NCI-H2107 (cell line): Measurements from ENCODE around the gene VASP.

Experiments used
- DNase-seq: peaks from one replicate; lab custom pipeline; 2025; lab: John Stamatoyannopoulos, UW

VASP gene

DNA sequence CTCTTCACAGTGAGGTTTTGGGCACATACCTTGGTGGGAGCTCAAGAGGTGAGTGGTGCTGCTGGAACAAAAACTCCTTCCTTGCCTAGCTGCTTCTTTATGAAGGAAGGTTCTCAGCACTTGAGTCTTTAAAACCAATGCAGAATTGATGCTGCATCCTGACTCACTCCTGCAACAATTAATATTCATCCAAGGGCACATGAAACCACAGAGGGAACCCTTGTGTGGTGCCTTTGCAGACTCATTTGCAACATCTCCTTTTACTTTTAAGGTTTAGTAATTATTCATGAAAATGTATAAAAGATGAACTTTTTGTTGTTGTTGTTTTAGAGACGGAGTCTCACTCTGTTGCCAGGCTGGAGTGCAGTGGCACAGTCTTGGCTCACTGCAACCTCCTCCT is 47.2 kb downstream of the VASP start:
- no peak for DNase-seq

DNA sequence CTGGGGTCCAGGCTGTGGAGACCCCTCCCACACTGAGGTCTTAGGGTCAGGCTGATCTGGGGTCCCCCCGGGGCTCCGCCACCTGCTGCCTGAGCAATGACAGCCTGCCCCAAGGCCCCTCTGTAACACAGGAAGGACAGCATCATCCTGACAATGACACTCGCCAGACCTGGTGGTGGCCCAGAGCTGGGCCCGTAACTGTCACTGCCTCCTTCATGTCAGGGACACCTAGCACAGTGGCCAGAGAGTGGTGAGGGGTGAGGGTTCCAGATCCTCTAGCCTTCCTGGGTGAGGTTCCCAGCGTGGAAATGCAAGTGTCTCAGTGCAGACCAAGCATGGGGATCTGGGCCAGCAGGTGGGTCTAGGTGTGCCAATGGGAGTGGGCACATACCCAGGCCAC is 49.6 kb downstream of the VASP start:
- no peak for DNase-seq

DNA sequence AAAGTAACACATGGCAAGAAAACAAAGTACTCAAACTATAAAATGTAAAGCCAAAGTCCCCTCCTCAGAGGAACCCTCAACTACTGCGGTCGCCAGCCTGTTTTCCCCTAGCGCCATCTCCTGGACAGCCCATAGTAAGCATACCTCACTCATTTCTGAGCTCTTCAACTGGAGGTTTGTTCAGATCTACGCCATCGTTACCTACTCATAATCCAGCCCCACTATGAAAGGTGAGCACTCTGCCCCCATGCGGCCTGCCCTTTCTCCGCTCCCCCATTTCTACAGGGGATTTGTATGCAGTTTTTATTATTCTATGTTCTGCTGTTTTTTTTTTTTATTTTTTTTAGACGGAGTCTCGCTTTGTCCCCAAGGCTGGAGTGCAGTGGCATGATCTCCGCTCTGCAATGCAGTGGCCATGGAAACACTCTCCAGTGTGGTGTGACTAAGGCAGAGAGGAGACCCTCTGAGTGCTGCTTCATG is 51.2 kb downstream of the VASP start:
- no peak for DNase-seq

DNA sequence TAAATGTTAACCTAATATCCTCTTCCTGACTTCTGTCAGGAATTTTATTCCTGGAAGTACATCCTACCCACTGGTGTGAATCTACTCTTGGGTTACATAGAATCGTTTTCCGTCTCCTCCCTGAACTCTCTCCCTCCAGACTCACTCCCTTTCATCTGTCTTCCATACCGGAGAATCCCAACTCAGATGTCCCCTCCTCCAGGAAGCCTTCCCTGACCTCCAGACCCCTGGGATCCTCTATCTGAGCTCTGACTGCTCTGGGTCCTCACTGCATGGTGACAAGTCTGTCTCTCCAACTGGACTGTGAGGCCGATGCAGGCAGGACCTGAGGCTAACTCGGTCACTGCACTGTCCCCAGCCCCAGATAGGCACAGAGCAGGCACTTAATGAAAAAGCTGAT is 52.8 kb downstream of the VASP start:
- DNase-seq = no peak

DNA sequence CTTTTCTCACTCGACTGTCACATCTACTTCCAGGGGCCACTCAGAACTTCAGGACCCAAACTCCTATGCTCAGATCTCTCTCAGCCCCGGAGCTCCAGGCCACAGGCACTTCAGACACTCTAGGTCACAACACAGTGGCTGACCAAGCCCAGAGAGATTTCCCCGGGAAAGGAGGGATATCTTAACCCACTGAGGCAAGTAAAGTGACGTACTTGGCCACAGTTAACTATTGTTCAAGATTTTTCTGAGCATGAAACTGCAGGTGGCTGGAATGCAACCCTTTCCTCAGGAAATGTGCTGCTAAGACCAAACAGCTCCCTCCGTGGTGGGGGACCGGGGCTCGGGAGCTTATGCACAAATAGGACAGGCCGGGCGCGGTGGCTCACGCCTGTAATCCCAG is 53.4 kb downstream of the VASP start:
- DNase-seq = no peak

DNA sequence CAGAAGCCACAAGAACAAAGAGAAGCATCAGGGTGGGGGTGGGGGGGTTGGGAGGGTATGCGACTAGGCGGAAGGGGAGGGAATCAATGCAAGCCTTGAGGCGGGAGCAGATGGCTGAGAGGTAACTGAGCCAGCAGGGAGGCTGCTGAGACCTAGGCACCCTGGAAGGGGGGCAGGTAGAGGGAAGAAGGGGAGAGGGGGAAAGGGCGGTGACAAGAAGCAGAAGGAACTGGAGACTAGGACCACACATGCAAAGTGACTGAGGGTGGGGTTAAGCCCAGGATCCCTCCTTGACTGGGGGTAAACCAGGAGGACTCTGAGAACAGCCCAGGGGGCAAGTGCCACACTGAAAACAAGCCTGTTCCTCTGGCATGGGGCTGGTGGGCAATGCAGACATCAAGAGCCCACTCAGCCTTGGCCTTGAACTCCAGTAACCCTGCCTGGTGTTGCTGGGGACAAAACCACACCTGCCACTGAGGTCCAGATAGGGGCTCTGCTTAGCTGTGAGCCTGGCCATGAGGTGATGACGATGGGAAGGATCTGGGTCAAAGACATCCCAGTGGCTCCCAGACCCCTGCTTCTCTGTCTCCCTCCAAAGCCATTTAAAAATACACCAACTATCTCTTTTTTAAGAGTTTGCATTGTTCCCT is 57.0 kb downstream of the VASP start:
- DNase-seq = no peak

DNA sequence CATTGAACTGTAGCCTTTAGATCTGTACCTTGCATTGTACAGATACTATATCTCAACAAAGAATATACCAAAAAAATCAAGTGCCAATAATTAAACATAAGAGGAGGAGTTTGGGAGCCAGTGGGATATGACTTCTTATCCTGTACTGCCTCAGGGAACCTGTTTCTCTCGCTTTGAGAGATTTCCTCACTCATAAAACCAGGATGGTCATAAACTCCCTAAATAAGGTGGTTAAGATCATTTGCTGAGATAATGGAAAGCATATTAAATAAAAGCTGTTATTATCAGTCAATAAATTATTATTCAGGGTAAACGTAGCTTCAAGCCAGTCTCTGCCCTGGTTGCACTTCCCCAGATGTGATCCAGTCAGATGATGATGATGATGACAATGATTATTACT is 60.3 kb downstream of the VASP start:
- no peak for DNase-seq

DNA sequence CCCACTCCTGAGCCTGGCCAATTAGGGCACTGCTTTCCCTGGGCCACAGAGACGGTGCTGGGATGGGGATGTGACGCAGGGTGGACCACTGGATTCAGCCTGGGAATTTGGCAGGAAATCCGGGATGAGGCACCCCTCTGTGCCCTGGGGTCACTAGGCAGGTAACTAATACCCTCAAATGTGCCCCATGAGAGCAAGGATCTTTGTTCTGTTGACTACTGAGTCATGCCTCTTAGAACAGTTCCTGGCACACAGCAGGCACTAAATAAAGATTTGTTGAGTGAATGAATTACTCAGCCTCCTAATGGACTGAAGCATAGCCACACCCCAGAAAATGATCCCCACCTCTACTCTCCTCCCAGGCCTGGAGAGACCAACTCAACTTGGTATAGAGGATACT is 61.5 kb downstream of the VASP start:
- DNase-seq = no peak

DNA sequence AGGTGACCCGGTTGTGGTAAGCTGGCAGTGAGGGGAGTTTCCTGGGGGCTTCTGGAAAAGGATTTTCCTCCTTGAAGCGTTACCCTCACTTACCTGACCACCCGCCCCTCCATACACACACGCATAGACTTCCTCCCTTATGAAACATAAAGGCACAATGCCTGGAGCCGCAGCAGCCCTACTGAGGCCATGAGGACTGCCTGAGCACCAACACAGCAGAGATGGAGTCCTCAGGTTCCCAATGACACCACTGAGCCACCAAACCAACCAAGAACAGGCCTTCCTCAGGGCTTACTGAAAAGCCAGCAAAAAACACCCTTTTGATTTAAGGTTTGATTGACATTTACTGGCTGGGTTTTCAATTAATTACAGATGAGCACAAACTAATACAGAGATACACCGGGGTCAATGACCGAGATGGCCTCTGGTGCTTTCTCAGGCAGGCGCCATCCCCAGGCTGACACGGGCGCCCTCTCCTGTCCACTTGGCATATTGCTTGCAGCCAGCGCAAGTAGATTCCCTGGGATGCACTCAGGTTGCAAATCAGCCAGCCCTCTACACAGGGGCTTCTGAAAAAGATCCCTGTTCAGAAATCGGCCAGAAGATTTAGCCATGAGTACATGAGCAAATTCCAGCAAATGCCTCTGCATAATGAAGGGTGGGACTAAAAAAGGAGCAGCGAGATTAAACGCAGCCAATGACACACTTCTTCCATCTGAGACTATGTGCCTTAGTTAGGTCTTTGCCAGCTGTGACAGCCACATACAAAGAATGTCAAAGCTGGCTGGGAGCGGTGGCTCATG is 62.5 kb downstream of the VASP start:
- DNase-seq = no peak

DNA sequence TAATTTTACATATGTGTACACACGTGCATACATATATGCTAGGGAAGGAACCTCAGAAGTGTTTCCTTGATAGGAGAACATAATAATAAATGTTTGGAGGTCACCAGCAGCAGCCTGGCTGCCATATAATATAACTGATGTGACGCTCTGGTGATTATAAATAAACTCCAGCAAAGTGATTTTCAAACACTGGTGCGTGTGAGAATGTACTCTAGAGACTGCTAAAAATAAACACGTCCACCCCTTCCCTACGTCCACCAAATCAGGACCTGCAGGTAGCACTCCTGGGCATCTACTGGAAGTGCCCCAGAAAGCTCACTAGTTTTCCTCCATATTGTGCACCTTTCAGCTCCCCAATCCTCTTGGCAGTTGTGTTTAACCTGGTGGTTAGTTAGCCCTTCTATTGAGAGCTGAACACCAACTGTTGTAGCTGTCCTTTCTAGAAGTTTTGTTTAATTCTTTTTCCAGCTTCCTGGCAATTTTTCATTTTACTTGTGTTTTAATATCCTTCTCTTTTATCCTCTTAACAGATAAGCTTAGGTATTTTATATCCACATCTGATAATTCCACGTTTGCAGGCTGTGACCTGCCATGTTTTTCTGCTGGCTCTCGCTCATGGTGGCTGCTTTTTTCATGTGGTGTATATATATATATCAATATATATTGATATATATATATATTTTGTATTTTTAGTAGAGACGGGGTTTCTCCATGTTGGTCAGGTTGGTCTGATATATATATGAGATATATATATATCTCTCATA is 64.4 kb downstream of the VASP start:
- no peak for DNase-seq

DNA sequence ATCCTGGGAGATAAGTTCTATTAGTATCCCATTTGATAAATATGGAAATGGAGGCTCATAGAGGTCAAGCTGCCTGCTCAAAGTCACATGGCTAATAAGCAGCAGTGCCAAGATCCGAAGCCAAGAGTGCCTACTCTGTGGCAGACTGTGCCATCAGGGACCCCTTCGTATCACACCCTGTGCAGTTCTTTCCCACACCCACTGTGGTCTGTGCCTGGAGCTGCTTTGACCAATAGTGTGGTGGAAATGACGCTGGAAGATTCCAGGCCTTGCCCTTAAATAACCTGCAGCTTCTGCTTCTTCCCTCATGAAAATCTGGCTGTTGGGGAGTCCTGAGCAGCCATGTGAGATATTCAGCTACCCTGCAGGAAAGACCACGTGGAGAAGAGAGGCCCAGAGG is 67.2 kb downstream of the VASP start:
- no peak for DNase-seq

DNA sequence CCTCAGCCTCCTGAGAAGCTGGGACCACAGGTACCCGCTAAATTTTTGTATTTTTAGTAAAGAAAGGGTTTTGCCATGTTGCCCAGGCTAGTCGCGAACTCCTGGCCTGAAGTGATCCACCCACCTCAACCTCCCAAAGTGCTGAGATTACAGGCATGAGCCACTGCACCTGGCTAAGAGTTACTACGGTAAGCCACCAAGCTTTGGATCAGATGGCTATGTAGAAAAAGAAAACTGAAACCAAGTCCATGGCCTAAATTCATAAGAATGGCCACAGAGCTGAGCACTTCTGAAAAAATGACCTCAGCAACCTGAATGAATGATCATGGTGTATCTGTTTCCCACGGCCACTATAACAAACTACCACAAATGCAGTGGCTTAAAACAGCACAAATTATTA is 67.9 kb downstream of the VASP start:
- DNase-seq = no peak
